HG03469 (cell line): Measurements from ENCODE around the gene EPSTI1.

ENCODE experiments used
- ATAC-seq: cut with Tn5 transposase; IDR thresholded peaks from one replicate; pipeline ENCODE4 v1.9.1; 2021; ENCODE audit warnings: mild to moderate bottlenecking, moderate library complexity, moderate number of reproducible peaks; ENCODE audit not compliant: unreplicated experiment

EPSTI1 gene

GRCh38 chr13:42976066-42976465 is 16.0 kb downstream of the EPSTI1 start:
- ATAC-seq = no peak

- no peak for ATAC-seq
These were observed 18.5 kb downstream of the EPSTI1 start for GRCh38 chr13:42973581-42973980.

GRCh38 chr13:42971691-42972347 is 20.2 kb downstream of the EPSTI1 start:
- ATAC-seq = no peak

- ATAC-seq = no peak
These were observed 21.0 kb downstream of the EPSTI1 start for GRCh38 chr13:42970824-42971690.

- no peak for ATAC-seq
These were observed 22.4 kb downstream of the EPSTI1 start for GRCh38 chr13:42969565-42970172.

- ATAC-seq = no peak
These were observed 23.1 kb downstream of the EPSTI1 start for GRCh38 chr13:42968906-42969305.

GRCh38 chr13:42967660-42968059 is 24.4 kb downstream of the EPSTI1 start:
- ATAC-seq = no peak

GRCh38 chr13:42965281-42965680 is 26.8 kb downstream of the EPSTI1 start:
- ATAC-seq = no peak

- ATAC-seq = no peak
These were observed 27.3 kb downstream of the EPSTI1 start for GRCh38 chr13:42964761-42965161.

- ATAC-seq = no peak
These were observed 32.4 kb downstream of the EPSTI1 start for GRCh38 chr13:42959615-42960014.

GRCh38 chr13:42957881-42958280 is 34.2 kb downstream of the EPSTI1 start:
- ATAC-seq = no peak

GRCh38 chr13:42950181-42950580 is 41.9 kb downstream of the EPSTI1 start:
- ATAC-seq = no peak

GRCh38 chr13:42947925-42948324 is 44.1 kb downstream of the EPSTI1 start:
- ATAC-seq = no peak

GRCh38 chr13:42946927-42947326 is 45.1 kb downstream of the EPSTI1 start:
- no peak for ATAC-seq

- no peak for ATAC-seq
These were observed 62.0 kb downstream of the EPSTI1 start for GRCh38 chr13:42929886-42930535.

- ATAC-seq = no peak
These were observed 65.5 kb downstream of the EPSTI1 start for GRCh38 chr13:42926555-42926954.

GRCh38 chr13:42926043-42926442 is 66.0 kb downstream of the EPSTI1 start:
- no peak for ATAC-seq

GRCh38 chr13:42925626-42926025 is 66.4 kb downstream of the EPSTI1 start:
- no peak for ATAC-seq

- no peak for ATAC-seq
These were observed 67.7 kb downstream of the EPSTI1 start for GRCh38 chr13:42924344-42924743.

- ATAC-seq = no peak
These were observed 84.3 kb downstream of the EPSTI1 start for GRCh38 chr13:42907745-42908144.

GRCh38 chr13:42906257-42906656 is 85.8 kb downstream of the EPSTI1 start:
- no peak for ATAC-seq
